Neural progenitor cell (in vitro differentiated cells): ENCODE results near the gene TRIM26.

Source experiments
- EZH2phosphoT487 ChIP-seq: fragments of 200-600 bp; sonication (generic); IDR thresholded peaks from 2 replicates; pipeline ENCODE4 v1.6.1; 2017; ENCODE audit warnings: antibody characterized with exemption
- TF ChIP-seq, protein P1 (sequence below): fragments of 200-600 bp; sonication (generic); IDR thresholded peaks from 2 replicates; pipeline ENCODE4 v1.5.1; 2017; ENCODE audit warnings: antibody characterized with exemption, mild to moderate bottlenecking

DNA sequence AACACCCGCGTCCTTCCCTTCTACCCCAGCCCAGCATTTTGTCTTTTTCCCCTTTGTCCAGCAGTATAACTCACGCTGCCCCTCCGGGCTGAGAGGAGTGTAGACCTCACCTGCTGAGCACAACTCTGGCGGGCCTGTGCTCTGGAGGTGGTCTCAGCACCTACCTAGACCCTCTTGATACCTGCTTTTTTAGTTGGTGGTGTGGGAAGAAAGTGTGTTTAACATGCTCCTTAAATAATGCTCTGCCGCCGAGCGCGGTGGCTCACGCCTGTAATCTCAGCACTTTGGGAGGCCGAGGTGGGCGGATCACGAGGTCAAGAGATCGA is 1.4 kb upstream of the TRIM26 start:
- TF ChIP-seq, protein P1, sequence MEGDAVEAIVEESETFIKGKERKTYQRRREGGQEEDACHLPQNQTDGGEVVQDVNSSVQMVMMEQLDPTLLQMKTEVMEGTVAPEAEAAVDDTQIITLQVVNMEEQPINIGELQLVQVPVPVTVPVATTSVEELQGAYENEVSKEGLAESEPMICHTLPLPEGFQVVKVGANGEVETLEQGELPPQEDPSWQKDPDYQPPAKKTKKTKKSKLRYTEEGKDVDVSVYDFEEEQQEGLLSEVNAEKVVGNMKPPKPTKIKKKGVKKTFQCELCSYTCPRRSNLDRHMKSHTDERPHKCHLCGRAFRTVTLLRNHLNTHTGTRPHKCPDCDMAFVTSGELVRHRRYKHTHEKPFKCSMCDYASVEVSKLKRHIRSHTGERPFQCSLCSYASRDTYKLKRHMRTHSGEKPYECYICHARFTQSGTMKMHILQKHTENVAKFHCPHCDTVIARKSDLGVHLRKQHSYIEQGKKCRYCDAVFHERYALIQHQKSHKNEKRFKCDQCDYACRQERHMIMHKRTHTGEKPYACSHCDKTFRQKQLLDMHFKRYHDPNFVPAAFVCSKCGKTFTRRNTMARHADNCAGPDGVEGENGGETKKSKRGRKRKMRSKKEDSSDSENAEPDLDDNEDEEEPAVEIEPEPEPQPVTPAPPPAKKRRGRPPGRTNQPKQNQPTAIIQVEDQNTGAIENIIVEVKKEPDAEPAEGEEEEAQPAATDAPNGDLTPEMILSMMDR, result no peak
- no peak for TF ChIP-seq EZH2phosphoT487
